Keratinocyte (primary cell): ENCODE results near the gene CPLX3. TPM values are rescaled to one million over a fixed set of nuclear protein-coding genes. Genes with fewer than 3 reads are reported as not detected.
A peak's percentile ranks its signal among the peaks of the same experiment; 100 is the strongest.

Experiments
- DNase-seq: peaks from one replicate; pipeline ENCODE4 v3.0.0-alpha.2; 2011; ENCODE audit warnings: low read depth, missing footprints, low spot score
- FAIRE-seq: peaks from 2 replicates; lab custom pipeline; 2011; peaks lifted over from hg19 to GRCh38; lab: Jason Lieb, UNC
- H2AFZ ChIP-seq: 2 replicates; pipeline ENCODE4 v1.6.0; 2012; ENCODE audit warnings: low read length, control low read depth, inconsistent platforms; ENCODE audit not compliant: control insufficient read depth
- H3K27ac ChIP-seq: 2 replicates; pipeline ENCODE4 v1.5.1; 2011; ENCODE audit warnings: low read length; ENCODE audit not compliant: control insufficient read depth, insufficient read depth
- H3K27me3 ChIP-seq: 3 replicates; pipeline ENCODE4 v1.6.0; 2011; ENCODE audit warnings: low read length; ENCODE audit not compliant: control insufficient read depth, insufficient read depth; ENCODE audit errors: extremely low read depth
- H3K36me3 ChIP-seq, 2 experiments: 2 replicates in 1 of 2; 3 replicates in 1 of 2; pipeline ENCODE4 v1.5.1; 2011; ENCODE audit warnings: low read length in 2 of 2, mild to moderate bottlenecking in 1 of 2; ENCODE audit not compliant: control insufficient read depth in 2 of 2, insufficient read depth in 2 of 2; ENCODE audit errors: extremely low read depth in 1 of 2
- H3K4me1 ChIP-seq: 3 replicates; pipeline ENCODE4 v1.5.1; 2011; ENCODE audit warnings: low read length; ENCODE audit not compliant: control insufficient read depth, insufficient read depth; ENCODE audit errors: extremely low read depth
- H3K4me2 ChIP-seq: 3 replicates; pipeline ENCODE4 v1.6.0; 2011; ENCODE audit warnings: low read depth, low read length; ENCODE audit not compliant: control insufficient read depth, insufficient read depth; ENCODE audit errors: extremely low read depth
- H3K4me3 ChIP-seq, 3 experiments: fragments of 200-600 bp in 1 of 3; sonication (generic) in 1 of 3; 2 replicates in 2 of 3; 3 replicates in 1 of 3; pipeline ENCODE4 v1.5.1; 2011 to 2016; ENCODE audit warnings: low read length in 3 of 3, mild to moderate bottlenecking in 3 of 3, control low read depth in 2 of 3, inconsistent platforms in 1 of 3, low read depth in 1 of 3, mixed read lengths in 1 of 3, mixed run types in 1 of 3, moderate library complexity in 1 of 3; ENCODE audit not compliant: control insufficient read depth in 2 of 3, insufficient read depth in 2 of 3; ENCODE audit errors: extremely low read depth in 1 of 3
- H3K79me2 ChIP-seq: 2 replicates; pipeline ENCODE4 v1.6.0; 2012; ENCODE audit warnings: low read length; ENCODE audit not compliant: control insufficient read depth, insufficient read depth
- H3K9ac ChIP-seq: 3 replicates; pipeline ENCODE4 v1.6.0; 2011; ENCODE audit warnings: low read length; ENCODE audit not compliant: control insufficient read depth, insufficient read depth; ENCODE audit errors: extremely low read depth
- H3K9me1 ChIP-seq: 3 replicates; pipeline ENCODE4 v1.6.0; 2011; ENCODE audit warnings: low read length; ENCODE audit not compliant: control insufficient read depth, insufficient read depth; ENCODE audit errors: extremely low read depth
- H3K9me3 ChIP-seq: 2 replicates; pipeline ENCODE4 v1.5.1; 2012; ENCODE audit warnings: low read depth, low read length; ENCODE audit not compliant: control insufficient read depth
- H4K20me1 ChIP-seq: 3 replicates; pipeline ENCODE4 v1.6.0; 2011; ENCODE audit warnings: low read length; ENCODE audit not compliant: control insufficient read depth, insufficient read depth; ENCODE audit errors: extremely low read depth
- EZH2 ChIP-seq: IDR thresholded peaks from one replicate; pipeline ENCODE4 v1.6.1; 2012; ENCODE audit warnings: inconsistent platforms, mild to moderate bottlenecking, low read length, moderate library complexity
- dilution Hi-C: fragments of 300-500 bp; cut with MboI; formaldehyde crosslinking; loops from one replicate; pipeline ENCODE4 v1.7.0; 2020; ENCODE audit warnings: low sequenced_read_pairs; ENCODE audit not compliant: extremely low pct_ligation_motif_present
- polyA plus RNA-seq, 5 experiments: library from polyadenylated mRNA; depleted of rRNA in 3 of 5; stranded (reverse) in 3 of 5; stranded (forward) in 1 of 5; unstranded in 1 of 5; fragments of >200 nt; gene quantifications; 1 replicate in 1 of 5; 2 replicates in 3 of 5; 3 replicates in 1 of 5; pipeline versions ENCODE4 v1.2.1 to v1.2.3, GENCODE V29; 2011 to 2012; ENCODE audit warnings: missing spikeins in 2 of 5, low read depth in 1 of 5, low replicate concordance in 1 of 5
- TF ChIP-seq, protein P1 (sequence below), 3 experiments: IDR thresholded peaks in 1 of 3; conservative IDR thresholded peaks in 1 of 3; optimal IDR thresholded peaks in 1 of 3; 2 replicates in 2 of 3; 3 replicates in 1 of 3; pipeline versions ENCODE3 to v1.5.1; 2011; ENCODE audit warnings: low read length in 3 of 3, mild to moderate bottlenecking in 3 of 3, moderate library complexity in 2 of 3, control low read depth in 1 of 3, inconsistent platforms in 1 of 3; ENCODE audit not compliant: insufficient read depth in 2 of 3; ENCODE audit errors: extremely low read depth in 1 of 3

The CPLX3 gene
- polyA plus RNA-seq, 1 donor (not counting 4 experiments of a cell fraction or from before 2014, with no cell fraction given) = not detected

DNA sequence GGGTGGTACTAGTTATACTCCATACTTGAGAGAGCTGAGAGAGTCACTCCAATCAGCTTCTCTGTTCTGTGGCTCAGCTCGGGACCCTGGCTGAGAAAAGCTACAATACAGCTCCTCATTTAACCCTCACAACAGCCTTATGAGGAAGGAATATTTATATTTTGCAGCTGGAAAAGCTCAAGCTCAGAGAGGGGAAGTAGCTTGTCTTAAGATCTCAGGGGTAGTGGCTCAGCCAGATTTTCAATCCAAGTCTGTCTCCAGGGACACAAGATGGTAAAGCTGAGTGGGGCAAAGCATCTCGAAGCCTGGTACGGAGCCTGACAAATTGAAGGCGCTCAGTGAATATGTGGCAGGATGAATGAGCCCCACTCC lies 31.9 kb downstream of the CPLX3 start:
- peaks cover 22% of the 10 kb centered on the region for H3K4me1 ChIP-seq
- dilution Hi-C loops = no loop called here
- H3K36me3 ChIP-seq = peaks cover 6 to 8% of the 10 kb centered on the region in 2 experiments
- no peak for FAIRE-seq
- no peaks in the 10 kb centered on the region for H3K9me3 ChIP-seq
- no peak overlapping the region for H2AFZ ChIP-seq
- no peaks in the 10 kb centered on the region for H4K20me1 ChIP-seq
- no peak overlapping the region for H3K27ac ChIP-seq
- no peak overlapping the region for H3K9ac ChIP-seq
- TF ChIP-seq, protein P1, sequence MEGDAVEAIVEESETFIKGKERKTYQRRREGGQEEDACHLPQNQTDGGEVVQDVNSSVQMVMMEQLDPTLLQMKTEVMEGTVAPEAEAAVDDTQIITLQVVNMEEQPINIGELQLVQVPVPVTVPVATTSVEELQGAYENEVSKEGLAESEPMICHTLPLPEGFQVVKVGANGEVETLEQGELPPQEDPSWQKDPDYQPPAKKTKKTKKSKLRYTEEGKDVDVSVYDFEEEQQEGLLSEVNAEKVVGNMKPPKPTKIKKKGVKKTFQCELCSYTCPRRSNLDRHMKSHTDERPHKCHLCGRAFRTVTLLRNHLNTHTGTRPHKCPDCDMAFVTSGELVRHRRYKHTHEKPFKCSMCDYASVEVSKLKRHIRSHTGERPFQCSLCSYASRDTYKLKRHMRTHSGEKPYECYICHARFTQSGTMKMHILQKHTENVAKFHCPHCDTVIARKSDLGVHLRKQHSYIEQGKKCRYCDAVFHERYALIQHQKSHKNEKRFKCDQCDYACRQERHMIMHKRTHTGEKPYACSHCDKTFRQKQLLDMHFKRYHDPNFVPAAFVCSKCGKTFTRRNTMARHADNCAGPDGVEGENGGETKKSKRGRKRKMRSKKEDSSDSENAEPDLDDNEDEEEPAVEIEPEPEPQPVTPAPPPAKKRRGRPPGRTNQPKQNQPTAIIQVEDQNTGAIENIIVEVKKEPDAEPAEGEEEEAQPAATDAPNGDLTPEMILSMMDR (optimal IDR thresholded peaks at IDR 0.05 in 1 of 3, IDR thresholded peaks at IDR 0.05 in 1 of 3, conservative IDR thresholded peaks at IDR 0.05 in 1 of 3; ENCODE audit: extremely low read depth in 1 of 3, insufficient read depth in 2 of 3, low read length in 3 of 3) = no peak
- TF ChIP-seq EZH2 = no peak
- no peak for DNase-seq
- H3K27me3 ChIP-seq = no peaks in the 10 kb centered on the region
- H3K79me2 ChIP-seq = peaks cover 22% of the 10 kb centered on the region
- no peak overlapping the region for H3K4me2 ChIP-seq
- H3K4me3 ChIP-seq = no peak overlapping the region
- peaks cover 6% of the 10 kb centered on the region for H3K9me1 ChIP-seq

DNA sequence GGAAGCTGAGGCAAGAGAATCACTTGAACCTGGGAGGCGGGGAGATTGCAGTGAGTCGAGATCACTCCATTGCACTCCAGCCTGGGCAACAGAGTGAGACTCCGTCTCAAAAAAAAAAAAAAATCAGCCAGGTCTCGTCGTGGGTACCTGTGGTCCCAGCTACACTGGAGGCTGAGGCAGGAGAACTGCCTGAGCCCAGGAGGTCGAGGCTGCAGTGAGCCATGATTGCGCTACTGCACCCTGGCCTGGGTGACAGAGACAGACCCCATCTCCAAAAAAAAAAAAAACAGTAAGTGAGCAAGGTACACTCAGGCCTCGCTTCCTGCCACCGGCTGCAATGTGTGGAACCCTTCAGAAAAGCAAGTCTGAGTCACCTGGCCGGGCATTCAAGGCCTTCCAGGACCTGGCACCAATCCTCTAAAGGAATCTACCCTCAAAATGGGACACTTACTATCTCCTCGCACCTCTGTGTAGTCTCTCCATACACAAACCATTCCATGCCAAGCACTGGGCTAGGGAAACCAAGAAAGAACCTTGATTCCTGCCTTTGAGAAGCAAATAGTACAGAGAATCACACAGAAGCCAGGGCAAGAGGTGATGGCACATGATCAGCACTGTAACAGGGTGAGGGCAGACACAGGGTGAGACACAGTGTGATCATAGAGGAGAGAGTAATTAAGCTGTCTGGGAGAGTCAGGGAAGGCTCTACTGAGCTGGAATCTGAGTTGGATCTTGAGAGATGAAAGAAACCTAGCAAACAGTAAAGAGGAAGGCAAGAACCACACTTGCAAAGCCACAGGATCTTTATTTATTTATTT lies 37.0 kb downstream of the CPLX3 start:
- Histone ChIP-seq H3K4me1 (peaks cover 54% of the 10 kb centered on the region), H3K4me3 (no peak overlapping the region), H3K27ac (peak overlapping the region; percentile 86), H3K36me3 (peaks cover under 1 to 1% of the 10 kb centered on the region in 2 experiments), H4K20me1 (no peaks in the 10 kb centered on the region), H3K4me2 (peak overlapping the region; percentile 7), H3K9ac (peak overlapping the region; percentile 38), H3K27me3 (no peaks in the 10 kb centered on the region), H3K9me3 (no peaks in the 10 kb centered on the region), H3K9me1 (peaks cover 4% of the 10 kb centered on the region), H2AFZ (peak overlapping the region; percentile 5), H3K79me2 (peaks cover 36% of the 10 kb centered on the region)
- FAIRE-seq (peak; percentile 49), DNase-seq (no peak)
- no peak for TF ChIP-seq EZH2
- TF ChIP-seq, protein P1 (optimal IDR thresholded peaks at IDR 0.05 in 1 of 3, IDR thresholded peaks at IDR 0.05 in 1 of 3, conservative IDR thresholded peaks at IDR 0.05 in 1 of 3; ENCODE audit: extremely low read depth in 1 of 3, insufficient read depth in 2 of 3, low read length in 3 of 3) = no peak
- dilution Hi-C loops = no loop called here
